Bronchial epithelial cell (primary cell): ENCODE data around the gene UTP25. TPM values are rescaled to one million over a fixed set of nuclear protein-coding genes. Genes with fewer than 3 reads are reported as not detected.

Source experiments
- DNase-seq: peaks from one replicate; pipeline ENCODE4 v3.0.0-alpha.2; 2010; ENCODE audit warnings: low read depth
- FAIRE-seq: peaks from 2 replicates; lab custom pipeline; 2011; peaks lifted over from hg19 to GRCh38; lab: Jason Lieb, UNC
- H3K27me3 ChIP-seq: 2 replicates; pipeline ENCODE4 v1.5.1; 2011; ENCODE audit warnings: low read length; ENCODE audit not compliant: control insufficient read depth, insufficient read depth
- H3K36me3 ChIP-seq: 2 replicates; pipeline ENCODE4 v1.5.1; 2011; ENCODE audit warnings: low read length; ENCODE audit not compliant: control insufficient read depth, insufficient read depth
- H3K4me3 ChIP-seq: 2 replicates; pipeline ENCODE4 v1.5.1; 2011; ENCODE audit warnings: mild to moderate bottlenecking, low read depth, low read length, control low read depth
- total RNA-seq: library from RNA; depleted of rRNA; stranded (reverse); fragments of >200 nt; gene quantifications from 2 replicates; pipeline ENCODE4 v1.2.1, GENCODE V29; 2014
- TF ChIP-seq, protein P1 (sequence below): IDR thresholded peaks from 2 replicates; pipeline ENCODE4 v1.5.1; 2011; ENCODE audit warnings: mild to moderate bottlenecking, moderate library complexity, low read length, control low read depth, inconsistent platforms; ENCODE audit not compliant: insufficient read depth, severe bottlenecking

UTP25 gene
- total RNA-seq, 1 donor from 2014 or later: 6.3 TPM

DNA sequence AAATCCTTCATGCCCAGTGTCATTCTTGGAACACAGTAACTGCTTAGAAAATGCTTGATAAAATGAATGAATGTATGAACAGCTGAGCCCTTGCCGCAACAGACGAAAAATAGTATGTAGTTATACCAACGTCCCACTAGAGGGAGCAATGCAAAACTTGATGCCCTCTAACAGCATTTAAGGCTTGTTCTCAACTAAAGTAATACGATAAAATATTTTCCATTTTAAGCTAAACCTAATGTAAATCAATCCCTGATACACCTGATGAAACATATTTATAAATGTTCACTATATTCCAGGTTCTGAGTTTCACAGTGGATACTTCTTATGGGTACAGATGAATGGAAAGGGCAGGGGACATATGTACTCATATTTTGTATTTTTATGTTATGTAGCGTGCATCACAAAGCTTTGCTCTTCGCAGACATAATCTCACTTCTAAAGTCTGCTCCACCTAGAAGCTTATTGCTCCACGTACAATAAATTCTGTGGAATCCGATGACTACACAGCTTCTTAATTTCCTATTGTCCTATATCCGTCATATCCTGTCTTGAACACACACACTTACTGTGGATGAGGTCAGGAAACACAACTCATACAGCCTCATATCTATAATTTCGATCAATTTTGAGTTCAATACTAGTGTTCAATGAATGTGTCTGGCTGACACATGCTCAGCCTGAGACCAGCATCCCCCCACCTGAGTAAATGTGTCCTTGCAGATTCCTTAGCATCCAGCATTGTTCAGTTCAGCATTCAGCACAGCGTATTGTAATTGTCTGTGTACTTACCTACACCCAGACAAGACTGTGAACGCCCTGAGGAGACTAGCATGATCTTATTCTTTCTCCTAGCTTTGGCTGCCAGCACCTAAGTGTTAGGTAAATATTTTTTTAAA is 4.4 kb upstream of the UTP25 start:
- no peaks in the 10 kb centered on the region for H3K36me3 ChIP-seq
- no peak for FAIRE-seq
- no peaks in the 10 kb centered on the region for H3K27me3 ChIP-seq
- peak; percentile 97 for DNase-seq
- peak overlapping the region; percentile 1 for H3K4me3 ChIP-seq
- TF ChIP-seq, protein P1, sequence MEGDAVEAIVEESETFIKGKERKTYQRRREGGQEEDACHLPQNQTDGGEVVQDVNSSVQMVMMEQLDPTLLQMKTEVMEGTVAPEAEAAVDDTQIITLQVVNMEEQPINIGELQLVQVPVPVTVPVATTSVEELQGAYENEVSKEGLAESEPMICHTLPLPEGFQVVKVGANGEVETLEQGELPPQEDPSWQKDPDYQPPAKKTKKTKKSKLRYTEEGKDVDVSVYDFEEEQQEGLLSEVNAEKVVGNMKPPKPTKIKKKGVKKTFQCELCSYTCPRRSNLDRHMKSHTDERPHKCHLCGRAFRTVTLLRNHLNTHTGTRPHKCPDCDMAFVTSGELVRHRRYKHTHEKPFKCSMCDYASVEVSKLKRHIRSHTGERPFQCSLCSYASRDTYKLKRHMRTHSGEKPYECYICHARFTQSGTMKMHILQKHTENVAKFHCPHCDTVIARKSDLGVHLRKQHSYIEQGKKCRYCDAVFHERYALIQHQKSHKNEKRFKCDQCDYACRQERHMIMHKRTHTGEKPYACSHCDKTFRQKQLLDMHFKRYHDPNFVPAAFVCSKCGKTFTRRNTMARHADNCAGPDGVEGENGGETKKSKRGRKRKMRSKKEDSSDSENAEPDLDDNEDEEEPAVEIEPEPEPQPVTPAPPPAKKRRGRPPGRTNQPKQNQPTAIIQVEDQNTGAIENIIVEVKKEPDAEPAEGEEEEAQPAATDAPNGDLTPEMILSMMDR: peak; percentile 52

DNA sequence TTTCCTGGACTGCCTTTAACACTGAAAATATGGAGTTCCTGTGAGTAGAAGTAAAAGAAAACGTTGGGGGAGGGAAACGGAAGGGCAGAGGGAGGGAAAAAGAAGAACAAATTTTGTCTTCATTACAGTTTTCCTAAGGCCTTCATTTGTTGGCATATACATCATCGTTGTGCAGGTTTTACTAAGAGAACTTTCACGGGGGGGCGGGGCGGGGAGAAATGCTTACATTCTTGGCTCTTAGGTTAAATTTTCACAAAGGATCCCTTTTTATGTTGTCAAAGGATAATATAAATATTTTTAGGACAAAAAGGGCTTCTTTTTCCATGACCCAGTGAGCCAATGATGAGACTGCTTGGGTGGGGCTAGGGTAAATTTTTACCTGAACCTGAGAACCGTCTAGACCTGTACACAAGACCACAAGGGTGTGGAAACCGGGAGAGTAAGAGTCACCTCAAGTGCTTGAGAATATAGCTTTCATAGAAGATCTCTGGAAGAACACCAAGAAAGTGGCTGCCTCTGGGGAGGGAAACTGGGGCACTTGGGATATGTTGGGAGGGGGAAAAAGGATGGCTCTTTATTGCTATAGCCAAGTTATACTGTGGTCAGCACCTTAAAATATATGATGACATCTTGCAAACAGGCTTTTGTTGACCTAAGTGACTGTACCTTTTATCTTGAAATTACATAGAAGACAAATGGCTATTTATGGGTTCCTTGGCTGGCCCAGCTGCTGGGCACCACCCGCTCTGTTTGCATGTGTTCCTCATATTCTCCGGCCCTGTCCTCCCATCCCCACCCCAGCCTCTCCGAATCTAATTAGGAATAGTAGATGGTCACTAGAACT is 2.0 kb upstream of the UTP25 start:
- H3K36me3 ChIP-seq: peaks cover 1% of the 10 kb centered on the region
- H3K27me3 ChIP-seq: no peaks in the 10 kb centered on the region
- H3K4me3 ChIP-seq: no peak overlapping the region
- TF ChIP-seq, protein P1: no peak
- DNase-seq: peak; percentile 97
- peak; percentile 47 for FAIRE-seq

DNA sequence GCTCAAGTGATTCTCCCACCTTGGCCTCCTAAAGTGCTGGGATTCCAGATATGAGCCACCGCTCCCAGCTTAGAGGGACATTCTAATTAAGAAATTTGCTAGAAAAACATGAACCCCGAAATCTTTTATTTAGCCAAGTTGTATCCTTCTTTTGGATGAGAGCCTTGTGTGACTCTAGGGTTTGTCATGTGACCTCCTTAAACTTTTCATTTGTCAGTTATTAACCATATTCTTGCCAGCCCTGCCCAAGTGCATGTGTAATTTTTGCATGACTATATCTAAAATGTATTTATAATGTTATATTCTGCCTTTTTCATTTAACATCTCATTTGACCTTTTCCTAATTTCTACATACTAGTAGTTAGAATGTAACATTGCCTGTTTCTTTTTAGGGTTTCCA is 1.9 kb downstream of the UTP25 start:
- TF ChIP-seq, protein P1: no peak
- H3K27me3 ChIP-seq: no peaks in the 10 kb centered on the region
- FAIRE-seq: no peak

DNA sequence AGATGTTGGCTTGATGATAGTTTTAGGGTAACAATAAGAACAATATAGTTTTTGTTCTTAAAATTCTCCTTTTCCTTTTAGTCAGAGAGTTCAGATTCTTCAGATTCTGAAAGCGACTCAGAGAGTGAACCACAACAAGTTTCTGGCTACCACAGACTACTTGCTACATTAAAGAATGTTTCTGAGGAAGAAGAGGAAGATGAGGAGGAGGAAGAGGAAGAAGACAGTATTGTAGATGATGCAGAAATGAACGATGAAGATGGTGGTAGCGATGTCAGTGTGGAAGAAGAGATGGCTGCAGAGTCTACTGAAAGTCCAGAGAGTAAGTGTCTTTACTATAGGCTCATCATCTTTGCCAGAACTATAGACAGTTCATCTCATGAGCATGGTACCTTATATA is 3.0 kb downstream of the UTP25 start:
- Histone ChIP-seq H3K36me3 (peaks cover 10% of the 10 kb centered on the region), H3K27me3 (no peaks in the 10 kb centered on the region), H3K4me3 (no peak overlapping the region)
- FAIRE-seq (no peak), DNase-seq (no peak)
- TF ChIP-seq, protein P1: no peak

More for the DNA sequence above, 1.9 kb downstream of the UTP25 start:
- peaks cover 10% of the 10 kb centered on the region for H3K36me3 ChIP-seq
- H3K4me3 ChIP-seq: no peak overlapping the region
- DNase-seq: no peak

DNA sequence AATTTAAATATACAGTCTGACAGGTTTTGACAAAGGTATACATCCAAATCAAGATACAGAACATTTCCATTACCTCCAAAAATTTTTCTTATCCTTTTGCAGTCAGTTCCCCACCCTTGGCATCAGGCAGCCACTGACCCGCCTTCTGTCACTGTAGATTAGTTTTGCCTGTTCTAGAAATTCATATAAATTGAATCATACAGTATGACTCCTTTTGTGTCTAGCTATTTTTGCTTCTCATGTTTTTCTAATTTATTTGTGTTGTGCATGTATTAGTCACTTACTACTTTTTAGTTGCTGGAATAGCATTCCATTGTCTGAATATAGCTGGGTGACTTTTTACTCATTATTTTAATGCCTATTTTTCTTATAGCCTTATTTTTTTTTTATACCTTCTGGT is 3.8 kb downstream of the UTP25 start:
- TF ChIP-seq, protein P1: no peak
- Histone ChIP-seq H3K4me3 (no peak overlapping the region), H3K36me3 (peaks cover 10% of the 10 kb centered on the region), H3K27me3 (no peaks in the 10 kb centered on the region)
- FAIRE-seq (no peak), DNase-seq (peak; percentile 69)
